Measurements from ENCODE around the gene CTNNA3. TPM values are rescaled to one million over a fixed set of nuclear protein-coding genes. Genes with fewer than 3 reads are reported as not detected.
A peak's percentile ranks its signal among the peaks of the same experiment; 100 is the strongest.

CTNNA3 gene
- total RNA-seq (10 to 100 TPM in 1 of 2 donors, under 1 TPM in 1; 0.03 to 39.8 TPM), polyA plus RNA-seq (under 1 TPM; under 0.01 to 0.16 TPM)
- long read RNA-seq, donor 1: 0 reads
- long read RNA-seq, donor 2: 0 reads
- long read RNA-seq, donor 3: 0 reads
- long read RNA-seq, donor 4: 0 reads
- long read RNA-seq, donor 5: 0 reads

- no peak within 1 kb of the TSS for H3K9ac ChIP-seq (ENCODE audit: insufficient read depth in 1 of 2, low read length in 2 of 2)
- no peaks in the 10 kb centered on the region for H3K27me3 ChIP-seq (ENCODE audit: control insufficient read depth in 3 of 3, insufficient read depth in 3 of 3, low read length in 2 of 3)
- H3K4me3 ChIP-seq: no peak within 1 kb of the TSS
- WGBS, 2 donors: 57 to 68% methylated on average over 6 of the region's 6 CpGs
- peaks cover 0 to 9% (median 0%) of the 10 kb centered on the region in 5 donors for H3K4me1 ChIP-seq (ENCODE audit: control insufficient read depth in 5 of 5, insufficient read depth in 5 of 5, low read length in 5 of 5)
- ATAC-seq (ENCODE audit: insufficient read depth, low FRiP score) (no peak), DNase-seq (peak in 1 of 3 donors; percentile 7)
- H3K36me3 ChIP-seq (ENCODE audit: control insufficient read depth in 4 of 4, insufficient read depth in 4 of 4, low read length in 4 of 4): no peaks in the 10 kb centered on the region
- peak within 1 kb of the TSS in 1 of 2 donors; percentile 92 for H3K27ac ChIP-seq (ENCODE audit: low read depth in 1 of 2, low read length in 1 of 2)
- H3K9me3 ChIP-seq (ENCODE audit: control insufficient read depth in 4 of 4, insufficient read depth in 3 of 4, low read length in 3 of 4): no peaks in the 10 kb centered on the region
- TF ChIP-seq CTCF (IDR thresholded peaks at IDR 0.05; ENCODE audit: control extremely low read depth, extremely low read depth): no peak
Observed at GRCh38 chr10:67696029-67696428, at the start of gene CTNNA3. Gene CTNNA3 (minus strand): TSS chr10:67696195.

- no peaks in the 10 kb centered on the region for H3K9me3 ChIP-seq (ENCODE audit: control insufficient read depth in 4 of 4, insufficient read depth in 3 of 4, low read length in 3 of 4)
- WGBS, 2 donors: 85 to 88% methylated on average over 4 of the region's 4 CpGs
- no peak for TF ChIP-seq CTCF (IDR thresholded peaks at IDR 0.05; ENCODE audit: control extremely low read depth, extremely low read depth)
Observed at GRCh38 chr10:67735430-67735829, 39.4 kb upstream of the CTNNA3 start.

GRCh38 chr10:67733511-67733910 is 37.5 kb upstream of the CTNNA3 start:
- ATAC-seq (ENCODE audit: insufficient read depth, low FRiP score) (no peak), DNase-seq (no peak)
- Histone ChIP-seq H3K9ac (ENCODE audit: insufficient read depth in 1 of 2, low read length in 2 of 2) (no peak overlapping the region), H3K27ac (ENCODE audit: low read depth in 1 of 2, low read length in 1 of 2) (no peak overlapping the region), H3K4me1 (ENCODE audit: control insufficient read depth in 5 of 5, insufficient read depth in 5 of 5, low read length in 5 of 5) (no peaks in the 10 kb centered on the region), H3K4me3 (no peak overlapping the region), H3K9me3 (ENCODE audit: control insufficient read depth in 4 of 4, insufficient read depth in 3 of 4, low read length in 3 of 4) (no peaks in the 10 kb centered on the region), H3K27me3 (ENCODE audit: control insufficient read depth in 3 of 3, insufficient read depth in 3 of 3, low read length in 2 of 3) (no peaks in the 10 kb centered on the region), H3K36me3 (ENCODE audit: control insufficient read depth in 4 of 4, insufficient read depth in 4 of 4, low read length in 4 of 4) (no peaks in the 10 kb centered on the region)
- 69 to 91% methylated on average over 1 of the region's 1 CpG for WGBS, 2 donors
- TF ChIP-seq CTCF (IDR thresholded peaks at IDR 0.05; ENCODE audit: control extremely low read depth, extremely low read depth): no peak

More at GRCh38 chr10:67735430-67735829, 39.4 kb upstream of the CTNNA3 start:
- Histone ChIP-seq H3K27ac (ENCODE audit: low read depth in 1 of 2, low read length in 1 of 2) (no peak overlapping the region), H3K36me3 (ENCODE audit: control insufficient read depth in 4 of 4, insufficient read depth in 4 of 4, low read length in 4 of 4) (no peaks in the 10 kb centered on the region), H3K4me3 (no peak overlapping the region), H3K4me1 (ENCODE audit: control insufficient read depth in 5 of 5, insufficient read depth in 5 of 5, low read length in 5 of 5) (no peaks in the 10 kb centered on the region), H3K9ac (ENCODE audit: insufficient read depth in 1 of 2, low read length in 2 of 2) (no peak overlapping the region), H3K27me3 (ENCODE audit: control insufficient read depth in 3 of 3, insufficient read depth in 3 of 3, low read length in 2 of 3) (no peaks in the 10 kb centered on the region)
- no peak for ATAC-seq (ENCODE audit: insufficient read depth, low FRiP score)
- DNase-seq: no peak

- no peak for DNase-seq
- Histone ChIP-seq H3K4me3 (no peak overlapping the region), H3K4me1 (ENCODE audit: control insufficient read depth in 5 of 5, insufficient read depth in 5 of 5, low read length in 5 of 5) (no peaks in the 10 kb centered on the region), H3K9ac (ENCODE audit: insufficient read depth in 1 of 2, low read length in 2 of 2) (no peak overlapping the region), H3K9me3 (ENCODE audit: control insufficient read depth in 4 of 4, insufficient read depth in 3 of 4, low read length in 3 of 4) (no peaks in the 10 kb centered on the region), H3K27me3 (ENCODE audit: control insufficient read depth in 3 of 3, insufficient read depth in 3 of 3, low read length in 2 of 3) (no peaks in the 10 kb centered on the region), H3K27ac (ENCODE audit: low read depth in 1 of 2, low read length in 1 of 2) (no peak overlapping the region), H3K36me3 (ENCODE audit: control insufficient read depth in 4 of 4, insufficient read depth in 4 of 4, low read length in 4 of 4) (no peaks in the 10 kb centered on the region)
- TF ChIP-seq CTCF (IDR thresholded peaks at IDR 0.05; ENCODE audit: control extremely low read depth, extremely low read depth): no peak
- WGBS, 2 donors: 92% methylated on average over 2 of the region's 2 CpGs
- no peak for ATAC-seq (ENCODE audit: insufficient read depth, low FRiP score)
Observed at GRCh38 chr10:67725567-67725966, 29.6 kb upstream of the CTNNA3 start.
